HEK293 (cell line): ENCODE data around the gene MYL6B.

Source experiments
- CTCF ChIA-PET: fragments of 350-600 bp; formaldehyde crosslinking; extraction: SDS; loops from one replicate; lab custom pipeline; 2021; ENCODE audit warnings: antibody characterized with exemption; lab: Yijun Ruan, JAX
- POLR2A ChIA-PET: fragments of 300-600 bp; formaldehyde crosslinking; extraction: SDS; loops from one replicate; lab custom pipeline; 2020; ENCODE audit warnings: antibody characterized with exemption, inconsistent platforms; lab: Yijun Ruan, JAX
- H3K27ac ChIP-seq: fragments of 200-500 bp; sonication (Bioruptor generic); 2 replicates; pipeline ENCODE4 v1.5.1; 2014; ENCODE audit warnings: low read depth, low read length, control low read depth, inconsistent platforms; ENCODE audit errors: extremely low read depth
- H3K36me3 ChIP-seq, 2 experiments: fragments of 200-500 bp in 1 of 2; sonication (Bioruptor generic) in 1 of 2; 1 replicate in 1 of 2; 2 replicates in 1 of 2; pipeline ENCODE4 v1.5.1; 2014 to 2017; ENCODE audit warnings: inconsistent platforms in 2 of 2, low read length in 2 of 2; ENCODE audit not compliant: control insufficient read depth in 2 of 2, insufficient read depth in 1 of 2
- H3K4me1 ChIP-seq: fragments of 200-500 bp; sonication (Bioruptor generic); 2 replicates; pipeline ENCODE4 v1.5.1; 2014; ENCODE audit warnings: mild to moderate bottlenecking, low read length, inconsistent platforms; ENCODE audit not compliant: control insufficient read depth, insufficient read depth
- H3K4me3 ChIP-seq: 2 replicates; pipeline ENCODE4 v1.5.1; 2011; ENCODE audit warnings: low read depth, mild to moderate bottlenecking, control low read depth, low read length, moderate library complexity
- H3K9me3 ChIP-seq: fragments of 200-500 bp; sonication (Bioruptor generic); 2 replicates; pipeline ENCODE4 v1.5.1; 2014; ENCODE audit warnings: low read depth, low read length, inconsistent platforms; ENCODE audit not compliant: control insufficient read depth, insufficient read depth
- EGR2 ChIP-seq: fragments of 450-650 bp; formaldehyde crosslinking; IDR thresholded peaks from 2 replicates; pipeline ENCODE4 v1.5.1; 2016; ENCODE audit warnings: low read depth, missing biosample characterization, missing genetic modification characterization
- GLI4 ChIP-seq: fragments of 450-650 bp; formaldehyde crosslinking; IDR thresholded peaks from 2 replicates; pipeline ENCODE4 v1.5.1; 2016; ENCODE audit warnings: missing biosample characterization, missing genetic modification characterization
- KLF10 ChIP-seq: fragments of 450-650 bp; IDR thresholded peaks from 2 replicates; pipeline ENCODE4 v1.5.1; 2018; ENCODE audit warnings: missing biosample characterization, mild to moderate bottlenecking, missing genetic modification characterization
- OSR2 ChIP-seq: fragments of 450-650 bp; formaldehyde crosslinking; IDR thresholded peaks from 2 replicates; pipeline ENCODE4 v1.5.1; 2016; ENCODE audit warnings: missing biosample characterization, missing genetic modification characterization
- PRDM1 ChIP-seq: fragments of 450-650 bp; formaldehyde crosslinking; IDR thresholded peaks from 2 replicates; pipeline ENCODE4; 2016; ENCODE audit warnings: missing biosample characterization, missing genetic modification characterization
- SCRT1 ChIP-seq: fragments of 450-650 bp; formaldehyde crosslinking; IDR thresholded peaks from 2 replicates; pipeline ENCODE4 v1.5.1; 2016; ENCODE audit warnings: missing biosample characterization, missing genetic modification characterization, borderline replicate concordance
- SCRT2 ChIP-seq: fragments of 450-650 bp; formaldehyde crosslinking; IDR thresholded peaks from 2 replicates; pipeline ENCODE4 v1.5.1; 2016; ENCODE audit warnings: missing biosample characterization, missing genetic modification characterization
- ZBTB1 ChIP-seq: fragments of 450-650 bp; formaldehyde crosslinking; IDR thresholded peaks from 2 replicates; pipeline ENCODE4 v1.5.1; 2016; ENCODE audit warnings: missing biosample characterization, missing genetic modification characterization
- ZNF133 ChIP-seq: fragments of 450-650 bp; formaldehyde crosslinking; IDR thresholded peaks from 2 replicates; pipeline ENCODE4 v1.5.1; 2016; ENCODE audit warnings: missing biosample characterization, missing genetic modification characterization
- ZNF169 ChIP-seq: fragments of 450-650 bp; formaldehyde crosslinking; IDR thresholded peaks from 2 replicates; pipeline ENCODE4 v1.5.1; 2016; ENCODE audit warnings: missing biosample characterization, missing genetic modification characterization
- ZNF221 ChIP-seq: fragments of 450-650 bp; formaldehyde crosslinking; IDR thresholded peaks from 2 replicates; pipeline ENCODE4 v1.5.1; 2017; ENCODE audit warnings: missing biosample characterization, missing genetic modification characterization, borderline replicate concordance
- ZNF223 ChIP-seq: fragments of 450-650 bp; formaldehyde crosslinking; IDR thresholded peaks from 2 replicates; pipeline ENCODE4 v1.5.1; 2016; ENCODE audit warnings: missing biosample characterization, missing genetic modification characterization
- ZNF248 ChIP-seq: fragments of 450-650 bp; formaldehyde crosslinking; IDR thresholded peaks from 2 replicates; pipeline ENCODE4 v1.5.1; 2017; ENCODE audit warnings: missing biosample characterization, missing genetic modification characterization
- ZNF292 ChIP-seq: fragments of 450-650 bp; formaldehyde crosslinking; IDR thresholded peaks from 2 replicates; pipeline ENCODE4 v1.5.1; 2016; ENCODE audit warnings: low read depth, missing biosample characterization, missing genetic modification characterization, borderline replicate concordance
- ZNF311 ChIP-seq: fragments of 450-650 bp; formaldehyde crosslinking; IDR thresholded peaks from 2 replicates; pipeline ENCODE4 v1.5.1; 2017; ENCODE audit warnings: missing biosample characterization, missing genetic modification characterization, borderline replicate concordance
- ZNF423 ChIP-seq: fragments of 450-650 bp; formaldehyde crosslinking; IDR thresholded peaks from 2 replicates; pipeline ENCODE4 v1.5.1; 2016; ENCODE audit warnings: missing biosample characterization, missing genetic modification characterization
- ZNF521 ChIP-seq: fragments of 450-650 bp; formaldehyde crosslinking; IDR thresholded peaks from 2 replicates; pipeline ENCODE4 v1.5.1; 2017; ENCODE audit warnings: missing biosample characterization, mild to moderate bottlenecking, missing genetic modification characterization
- ZNF629 ChIP-seq: fragments of 450-650 bp; formaldehyde crosslinking; IDR thresholded peaks from 2 replicates; pipeline ENCODE4 v1.5.1; 2017; ENCODE audit warnings: missing biosample characterization, missing genetic modification characterization
- ZNF639 ChIP-seq: fragments of 450-650 bp; formaldehyde crosslinking; IDR thresholded peaks from 2 replicates; pipeline ENCODE4 v1.5.1; 2016; ENCODE audit warnings: missing biosample characterization, missing genetic modification characterization
- ZNF677 ChIP-seq: fragments of 450-650 bp; IDR thresholded peaks from 2 replicates; pipeline ENCODE4 v1.5.0; 2018; ENCODE audit warnings: missing biosample characterization, mild to moderate bottlenecking, missing genetic modification characterization, moderate library complexity
- ZNF792 ChIP-seq: fragments of 450-650 bp; formaldehyde crosslinking; IDR thresholded peaks from 2 replicates; pipeline ENCODE4 v1.5.1; 2016; ENCODE audit warnings: missing biosample characterization, missing genetic modification characterization
- ZSCAN16 ChIP-seq: fragments of 450-650 bp; formaldehyde crosslinking; IDR thresholded peaks from 2 replicates; pipeline ENCODE4 v1.5.1; 2016; ENCODE audit warnings: missing biosample characterization, missing genetic modification characterization
- ZSCAN23 ChIP-seq: fragments of 450-650 bp; formaldehyde crosslinking; IDR thresholded peaks from 2 replicates; pipeline ENCODE4 v1.5.1; 2016; ENCODE audit warnings: missing biosample characterization, missing genetic modification characterization

Gene MYL6B

GRCh38 chr12:56202838-56203237 lies 50.5 kb downstream of the MYL6B start:
- no peak for TF ChIP-seq GLI4 (tag by site-specific recombination)
- no peak for TF ChIP-seq ZNF792 (tag by site-specific recombination)
- TF ChIP-seq ZBTB1 (tag by site-specific recombination) = no peak
- TF ChIP-seq ZNF521 (tag by site-specific recombination) = no peak
- TF ChIP-seq SCRT1 (tag by site-specific recombination) = no peak
- no peak for TF ChIP-seq ZNF248 (tag by site-specific recombination)
- TF ChIP-seq ZSCAN16 (tag by site-specific recombination) = no peak
- TF ChIP-seq ZNF311 (tag by site-specific recombination) = no peak
- no peak for TF ChIP-seq ZNF292
- no peak for TF ChIP-seq ZNF423 (tag by site-specific recombination)
- no peak for TF ChIP-seq ZNF169 (tag by site-specific recombination)
- TF ChIP-seq KLF10 (tag by site-specific recombination) = no peak
- no peak for TF ChIP-seq ZNF639
- no peak for TF ChIP-seq ZNF133 (tag by site-specific recombination)
- no peak for TF ChIP-seq ZNF223 (tag by site-specific recombination)
- no peak for TF ChIP-seq EGR2
- TF ChIP-seq OSR2 (tag by site-specific recombination) = no peak
- TF ChIP-seq SCRT2 (tag by site-specific recombination) = no peak
- TF ChIP-seq ZNF221 (tag by site-specific recombination) = no peak
- TF ChIP-seq ZSCAN23 (tag by site-specific recombination) = no peak
- CTCF ChIA-PET = interaction anchor here (1.2 to 3.0 kb wide), 2 partner anchors 14 to 261 kb away, joined by 4 to 12 read pairs; partner anchors contain the start of gene SMARCC2
- POLR2A ChIA-PET = interaction anchor here (1.4 to 3.7 kb wide), 2 partner anchors 13 to 19 kb away, joined by 7 to 21 read pairs; partner anchors contain the start of genes RNF41 and SMARCC2
- H3K4me1 ChIP-seq = no peaks in the 10 kb centered on the region
- no peak overlapping the region for H3K27ac ChIP-seq
- peaks cover 6 to 34% of the 10 kb centered on the region in 2 experiments for H3K36me3 ChIP-seq
- no peaks in the 10 kb centered on the region for H3K9me3 ChIP-seq
- H3K4me3 ChIP-seq = no peak overlapping the region

GRCh38 chr12:56204275-56204674 lies 51.9 kb downstream of the MYL6B start:
- Histone ChIP-seq H3K36me3 (peaks cover 12 to 42% of the 10 kb centered on the region in 2 experiments), H3K9me3 (no peaks in the 10 kb centered on the region), H3K4me1 (no peaks in the 10 kb centered on the region), H3K27ac (no peak overlapping the region), H3K4me3 (no peak overlapping the region)
- POLR2A ChIA-PET = interaction anchor here (1.6 to 4.6 kb wide), 3 partner anchors 17 to 111 kb away, joined by 4 to 47 read pairs (median 4); partner anchors contain the start of genes CNPY2, PA2G4 and RNF41
- TF ChIP-seq ZNF677 (tag by site-specific recombination) (no peak), ZNF629 (tag by site-specific recombination) (no peak), PRDM1 (tag by site-specific recombination) (peak; percentile 92), ZNF639 (no peak)
- CTCF ChIA-PET = interaction anchor here (0.7 to 6.0 kb wide), 6 partner anchors 14 to 264 kb away, joined by 3 to 73 read pairs (median 4); partner anchors contain the start of genes RNF41, SMARCC2 and SPRYD4
